ENCODE measurements around the gene SSX2IP.

SSX2IP gene

DNA sequence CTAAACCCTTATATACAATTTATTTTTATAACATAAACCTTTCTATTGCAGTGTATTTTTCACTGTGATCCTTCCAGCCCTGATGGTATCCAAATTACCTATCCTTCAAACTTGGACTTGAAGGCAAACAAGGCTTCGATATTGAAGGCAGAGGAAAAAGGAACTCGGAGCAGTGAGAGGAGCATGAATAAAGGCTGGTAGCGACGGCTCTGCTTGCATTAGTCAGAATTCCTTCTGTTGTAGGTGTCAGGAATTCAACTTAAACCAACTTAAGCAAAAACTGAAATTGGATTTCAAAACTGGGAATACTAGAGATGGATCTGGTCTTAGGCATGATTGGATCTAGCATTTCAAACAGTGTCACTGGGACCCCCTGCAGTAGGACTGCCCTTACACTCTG is 17.8 kb upstream of the SSX2IP start:
- no peak for DNase-seq (ENCODE audit: low spot score)

- DNase-seq (ENCODE audit: low spot score): no peak
Measured at GRCh38 chr1:84705513-84705912, 15.3 kb upstream of the SSX2IP start.

GRCh38 chr1:84704872-84705417 is 14.7 kb upstream of the SSX2IP start:
- DNase-seq (ENCODE audit: low spot score): no peak

GRCh38 chr1:84703431-84703830 is 13.2 kb upstream of the SSX2IP start:
- DNase-seq (ENCODE audit: low spot score): no peak

GRCh38 chr1:84702143-84702542 is 11.9 kb upstream of the SSX2IP start:
- DNase-seq (ENCODE audit: low spot score): no peak

DNA sequence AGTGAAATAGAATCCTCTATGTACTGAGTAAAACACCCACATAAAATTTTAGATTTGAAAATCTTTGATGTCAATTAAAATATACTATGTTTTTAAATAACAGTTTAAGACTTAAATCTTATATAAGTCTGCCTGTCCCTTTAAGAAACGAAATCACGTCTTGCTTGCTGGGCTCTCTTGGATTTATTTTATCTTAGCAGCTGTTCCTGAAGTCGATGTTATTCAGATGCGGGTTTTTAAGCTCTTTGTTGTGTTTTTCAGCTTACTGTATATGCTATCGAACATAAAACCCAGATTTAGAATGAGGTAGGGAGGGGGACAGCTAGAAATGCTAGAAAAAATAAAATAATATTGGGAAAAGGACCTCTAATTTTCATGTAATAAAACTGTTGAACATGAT is 11.1 kb upstream of the SSX2IP start:
- no peak for DNase-seq (ENCODE audit: low spot score)

DNA sequence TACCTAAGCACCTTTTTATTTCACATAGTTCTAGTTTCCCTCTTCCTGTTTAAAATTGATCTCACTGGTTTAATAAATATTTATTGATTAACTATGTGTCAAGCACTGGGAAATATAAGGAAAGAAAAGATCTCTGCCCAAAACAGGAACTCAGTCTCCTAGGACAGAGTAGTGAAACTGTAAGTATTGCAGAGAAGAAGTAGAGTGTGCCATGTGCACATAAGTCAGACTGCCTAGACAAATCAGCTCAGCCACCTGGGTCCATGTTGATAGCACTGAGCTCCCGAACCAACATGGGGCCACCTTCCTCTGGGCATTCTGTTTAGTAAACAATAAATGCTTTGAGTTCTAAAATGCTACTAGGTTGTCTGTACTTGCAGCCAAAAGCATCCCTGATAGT is 9.8 kb upstream of the SSX2IP start:
- peak; percentile 39 for DNase-seq (ENCODE audit: low spot score)

DNA sequence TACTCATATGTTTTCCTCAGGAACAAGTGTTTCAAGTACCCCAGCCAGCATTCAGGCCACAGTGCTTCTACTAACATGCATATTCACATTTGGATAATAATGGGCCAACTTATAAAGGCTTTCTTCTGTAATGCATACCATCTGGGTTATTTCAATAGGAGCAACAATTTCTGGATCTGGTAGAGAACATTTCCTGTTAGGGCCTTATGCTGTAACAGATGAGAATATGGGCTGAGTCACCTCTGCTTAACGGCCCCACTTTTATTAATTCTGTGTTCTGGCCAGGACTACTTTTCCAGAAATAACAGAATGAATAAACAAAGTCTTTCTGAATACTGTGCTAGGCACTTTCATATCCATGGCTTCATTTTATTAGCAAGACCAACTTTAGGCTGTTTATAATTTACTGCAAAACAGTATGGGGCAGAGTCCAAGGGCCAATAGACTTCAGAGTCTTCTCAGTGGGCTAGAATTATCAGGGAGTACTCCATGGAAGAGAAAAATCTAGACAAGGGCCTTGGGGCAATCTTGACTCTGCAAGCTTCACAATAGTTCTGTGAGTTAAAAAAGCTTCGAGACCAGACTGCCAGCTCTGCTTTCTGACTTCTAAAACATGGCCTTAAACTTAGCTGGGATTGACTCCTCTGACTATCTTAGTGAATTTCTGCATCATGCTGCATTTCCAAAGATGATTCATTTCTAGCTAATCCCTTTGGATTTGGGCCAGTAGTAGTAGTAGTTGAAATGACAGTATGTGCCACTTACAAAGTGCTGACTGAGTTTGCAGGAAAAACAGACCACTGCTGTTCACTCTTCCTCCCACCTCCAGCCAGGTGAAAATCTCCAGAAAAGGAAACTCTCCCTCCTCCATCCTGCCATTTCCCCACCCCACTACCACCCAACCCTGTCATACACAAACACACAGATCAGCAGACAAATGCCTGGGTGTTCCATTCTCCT is 8.2 kb upstream of the SSX2IP start:
- DNase-seq (ENCODE audit: low spot score): peak; percentile 37

DNA sequence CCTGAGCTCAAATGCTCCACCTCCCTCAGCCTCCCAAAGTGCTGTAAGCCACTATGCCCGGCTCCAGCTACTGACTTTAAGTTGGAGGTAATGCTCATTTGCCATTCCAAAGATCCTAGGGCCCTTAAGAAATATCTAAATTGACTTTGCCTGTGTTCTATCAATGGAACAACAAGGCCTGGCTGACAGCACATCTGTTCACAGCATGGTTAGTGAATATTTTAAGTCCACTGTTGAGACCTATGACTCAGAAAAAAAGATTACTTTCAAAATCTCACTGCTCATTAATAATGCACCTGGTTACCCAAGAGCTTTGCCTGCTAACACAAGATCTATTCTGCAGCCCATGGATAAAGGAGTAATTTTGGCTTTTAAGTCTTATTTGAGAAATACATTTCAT is 3.5 kb upstream of the SSX2IP start:
- no peak for DNase-seq (ENCODE audit: low spot score)

GRCh38 chr1:84693005-84693404 is 2.7 kb upstream of the SSX2IP start:
- DNase-seq (ENCODE audit: low spot score): no peak

DNA sequence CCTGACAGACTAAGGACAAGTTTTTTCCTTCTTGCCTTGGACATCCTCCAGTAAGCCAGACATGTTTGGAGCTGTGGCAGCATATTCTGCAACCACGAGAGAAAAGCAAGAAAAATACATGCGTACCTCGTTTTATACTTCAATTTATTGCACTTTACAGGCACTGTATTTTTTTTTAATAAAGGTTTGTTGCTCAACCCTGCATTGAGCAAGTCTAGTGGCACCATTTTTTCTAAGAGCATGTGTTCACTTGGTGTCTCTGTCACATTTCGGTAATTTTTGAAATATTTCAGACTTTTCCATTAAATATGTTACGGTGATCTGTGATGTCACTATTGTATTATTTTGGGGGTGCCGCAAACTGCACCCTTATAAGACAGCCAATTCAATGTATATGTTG is 2.1 kb upstream of the SSX2IP start:
- DNase-seq (ENCODE audit: low spot score): no peak

- no peak for DNase-seq (ENCODE audit: low spot score)
Measured at GRCh38 chr1:84691122-84691783, 992 bp upstream of the SSX2IP start.

DNA sequence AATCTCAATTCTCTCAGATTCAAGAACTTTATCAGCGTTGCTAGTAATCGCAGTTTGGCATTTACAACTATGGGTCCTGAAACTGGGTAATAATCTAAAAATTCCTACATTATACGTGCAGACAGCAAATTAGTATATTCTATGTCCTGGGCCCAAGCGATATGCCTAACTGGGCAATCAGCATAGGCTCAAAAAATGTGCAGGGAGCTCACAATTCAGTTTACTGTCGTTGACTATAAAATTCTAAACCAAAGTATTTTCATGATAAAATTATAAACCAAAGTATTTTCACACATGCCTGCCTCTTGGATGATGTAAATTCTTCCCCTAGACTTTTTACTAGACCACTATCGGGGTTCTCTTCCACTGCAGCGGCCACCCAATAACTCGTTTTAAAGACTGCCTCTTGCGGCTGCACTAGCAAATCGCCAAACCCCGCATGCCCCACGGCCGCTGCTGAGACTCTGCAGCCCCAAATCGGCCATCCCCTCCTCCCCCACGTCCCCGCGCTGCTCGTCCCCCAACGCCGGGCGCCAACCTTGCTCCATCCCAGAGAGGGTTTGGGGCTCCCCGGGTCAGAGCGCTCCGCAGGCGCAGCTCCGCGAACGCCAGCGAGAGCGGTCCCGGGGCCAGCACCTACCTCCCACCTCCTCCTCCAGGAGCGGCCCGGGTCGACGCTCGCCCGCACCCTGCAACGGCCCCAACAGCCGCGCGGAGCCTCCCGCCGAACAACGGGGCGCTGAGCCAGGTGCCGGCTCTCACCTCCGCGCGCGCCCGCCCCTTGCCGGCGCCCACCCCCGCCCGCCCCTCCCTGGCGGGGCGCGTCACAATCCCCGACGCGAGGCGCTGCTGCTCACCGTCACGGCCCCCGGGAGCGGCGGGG is 506 bp downstream of the SSX2IP start:
- DNase-seq (ENCODE audit: low spot score): peak; percentile 86

DNA sequence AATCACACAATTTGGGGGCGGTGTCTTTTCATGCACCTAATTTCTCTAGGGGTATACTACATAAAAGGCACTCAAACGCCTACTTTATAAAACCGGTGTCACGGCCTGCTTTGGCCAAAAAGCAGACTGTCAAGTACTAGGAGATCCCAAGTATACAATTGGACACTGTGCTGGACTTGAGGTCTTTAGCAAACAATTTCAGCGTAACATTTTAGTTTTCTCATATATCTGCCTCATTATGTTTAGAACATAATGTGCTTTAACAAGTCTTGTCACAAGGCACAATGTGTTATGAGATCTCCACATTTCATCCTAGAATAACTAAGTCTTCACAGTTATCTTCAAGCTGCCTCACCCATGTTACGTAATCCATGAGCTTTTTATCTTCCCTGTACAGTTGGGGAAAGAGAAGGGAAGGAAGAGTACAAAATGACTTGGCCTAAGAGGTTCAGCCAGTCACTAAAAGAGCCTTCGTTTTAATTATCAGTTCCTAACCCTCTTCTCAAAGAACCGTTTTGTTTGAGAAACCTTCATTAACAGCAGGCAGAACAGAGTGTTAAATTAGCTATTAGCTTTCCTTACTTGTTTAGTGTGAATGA is 1.7 kb downstream of the SSX2IP start:
- no peak for DNase-seq (ENCODE audit: low spot score)

DNA sequence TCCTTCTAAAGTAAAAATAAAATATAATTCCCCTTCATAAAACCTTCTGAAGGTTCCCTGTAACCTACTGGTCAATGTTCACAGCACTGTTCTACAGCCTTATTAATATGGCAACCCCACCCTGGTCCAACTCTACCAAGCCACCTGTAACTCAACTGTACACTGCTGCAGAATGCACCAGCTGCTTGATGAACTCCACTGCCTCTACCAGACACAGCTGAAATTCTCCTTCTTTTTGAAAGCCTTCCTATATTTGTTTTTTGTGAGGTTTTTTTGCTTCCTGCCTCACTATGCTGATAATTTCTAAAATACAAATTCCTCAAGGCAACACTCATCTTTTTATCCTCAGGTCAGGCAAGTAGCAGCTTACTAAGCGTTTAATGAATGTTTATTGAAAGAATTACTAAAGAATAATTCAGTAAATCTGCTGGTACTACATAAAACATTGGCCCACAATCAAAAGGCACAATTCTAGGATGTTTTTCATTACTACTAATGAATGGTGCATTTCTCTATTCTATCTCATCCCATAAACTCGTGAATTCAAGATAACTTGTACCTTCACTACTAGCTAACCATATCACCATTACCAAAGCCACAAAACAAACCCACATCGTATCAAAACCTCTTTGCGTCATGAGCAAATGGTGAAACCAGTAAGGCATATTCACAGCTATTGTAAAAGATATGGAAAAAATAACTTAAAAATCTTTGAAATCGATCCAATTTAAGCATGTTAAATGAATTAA is 2.4 kb downstream of the SSX2IP start:
- no peak for DNase-seq (ENCODE audit: low spot score)

DNA sequence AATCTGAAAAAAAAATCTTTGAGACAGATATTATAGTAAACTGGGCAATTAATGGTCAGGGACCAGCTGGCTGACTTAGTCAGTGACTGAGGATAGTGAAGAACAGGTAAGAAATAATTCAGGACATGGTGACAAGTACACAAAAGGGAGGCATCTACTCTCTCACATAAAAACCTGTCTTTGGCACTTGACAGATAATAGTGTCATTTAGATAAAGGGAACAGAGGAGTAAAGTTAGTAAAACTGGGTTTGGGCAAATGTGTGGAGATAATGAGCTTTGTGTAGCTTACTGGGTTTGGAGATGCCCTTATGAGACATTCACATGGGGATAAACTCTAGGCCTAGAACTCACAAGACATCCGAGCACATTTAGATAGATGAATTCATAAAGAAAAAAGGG is 4.0 kb downstream of the SSX2IP start:
- no peak for DNase-seq (ENCODE audit: low spot score)

DNA sequence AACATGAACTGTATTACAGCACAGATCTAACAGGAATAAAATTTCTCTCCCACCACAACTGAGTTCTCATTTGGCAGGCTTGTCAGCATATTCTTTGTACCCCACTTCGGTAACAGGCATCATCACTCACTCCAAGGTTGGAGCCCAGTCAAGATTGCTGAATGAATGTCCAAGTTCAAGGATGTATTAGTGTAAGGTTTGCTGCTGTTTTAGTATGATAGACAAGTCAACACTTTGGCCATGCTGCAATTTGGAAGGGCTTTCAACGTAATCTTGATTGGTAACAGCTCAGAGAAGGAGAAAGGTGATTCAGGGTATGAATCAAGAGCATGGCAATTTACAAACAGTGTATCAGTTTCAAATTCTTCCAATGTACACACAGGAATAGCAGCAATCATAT is 6.8 kb downstream of the SSX2IP start:
- no peak for DNase-seq (ENCODE audit: low spot score)

GRCh38 chr1:84682047-84682446 is 8.2 kb downstream of the SSX2IP start:
- no peak for DNase-seq (ENCODE audit: low spot score)

DNA sequence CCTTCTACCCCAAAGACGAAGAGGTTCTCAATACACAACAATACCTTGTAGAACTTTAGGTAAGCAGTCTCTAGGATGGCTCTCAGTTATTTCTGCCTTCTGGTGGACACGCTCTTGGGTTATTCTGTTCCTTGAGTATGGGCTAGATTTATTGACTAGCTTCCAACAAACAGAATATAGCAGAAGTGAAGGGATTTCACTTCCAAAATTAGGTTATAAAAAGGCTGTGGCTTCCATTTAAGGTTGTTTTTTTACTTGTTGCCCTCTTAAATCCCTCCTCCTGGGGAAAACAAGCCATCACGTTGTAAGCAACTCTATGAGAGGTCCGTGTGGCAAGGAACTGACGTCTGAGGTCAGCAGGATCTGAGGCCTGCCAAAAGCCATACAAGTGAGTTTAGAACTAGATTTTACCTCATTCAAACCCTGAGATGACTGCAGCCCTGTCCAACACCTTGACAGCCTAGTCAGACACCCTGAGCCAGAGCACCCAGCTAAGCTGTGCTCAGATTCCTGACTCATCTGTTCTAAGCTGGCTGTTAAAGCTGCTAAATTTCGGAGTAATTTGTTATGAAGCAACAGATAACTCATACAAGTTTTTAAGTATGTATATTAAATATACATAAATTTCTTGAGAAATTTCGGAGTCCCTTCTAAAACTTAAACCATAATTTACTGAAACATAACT is 12.7 kb downstream of the SSX2IP start:
- no peak for DNase-seq (ENCODE audit: low spot score)

DNA sequence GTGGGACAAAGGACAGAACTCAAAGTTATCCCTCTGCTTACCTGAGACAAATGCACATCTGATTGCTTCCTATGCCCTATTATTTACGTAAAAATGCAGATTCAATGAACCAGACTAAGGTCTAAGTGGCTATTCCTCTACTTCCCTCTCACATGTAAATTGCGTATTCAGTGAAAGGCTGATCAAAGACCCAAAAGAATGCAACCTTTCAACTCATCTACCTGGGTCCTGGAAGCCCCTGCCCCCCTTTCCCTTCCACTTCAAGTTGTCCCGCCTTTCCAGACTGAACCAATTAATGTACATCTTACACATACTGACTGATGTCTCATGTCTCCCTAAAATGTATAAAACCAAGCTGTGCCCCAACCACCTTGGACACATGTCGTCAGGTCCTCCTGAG is 14.6 kb downstream of the SSX2IP start:
- DNase-seq (ENCODE audit: low spot score): no peak
